HEK293 (cell line): ENCODE measurements around the gene PRKCE.
A peak's percentile ranks its signal among the peaks of the same experiment; 100 is the strongest.

ENCODE experiments used
- GLI4 ChIP-seq: fragments of 450-650 bp; formaldehyde crosslinking; IDR thresholded peaks from 2 replicates; pipeline ENCODE4 v1.5.1; 2016; ENCODE audit warnings: missing biosample characterization, missing genetic modification characterization
- KLF9 ChIP-seq: fragments of 450-650 bp; formaldehyde crosslinking; IDR thresholded peaks from 2 replicates; pipeline ENCODE4 v1.5.1; 2016; ENCODE audit warnings: missing biosample characterization, missing genetic modification characterization, low read depth
- OVOL3 ChIP-seq: fragments of 450-650 bp; formaldehyde crosslinking; IDR thresholded peaks from 2 replicates; pipeline ENCODE4 v1.5.1; 2016; ENCODE audit warnings: missing biosample characterization, missing genetic modification characterization
- REPIN1 ChIP-seq: fragments of 450-650 bp; formaldehyde crosslinking; IDR thresholded peaks from 2 replicates; pipeline ENCODE4 v1.5.1; 2017; ENCODE audit warnings: missing biosample characterization, missing genetic modification characterization, low read depth
- ZBTB8A ChIP-seq: fragments of 450-650 bp; formaldehyde crosslinking; IDR thresholded peaks from 2 replicates; pipeline ENCODE4 v1.5.1; 2016; ENCODE audit warnings: missing biosample characterization, missing genetic modification characterization
- ZFP3 ChIP-seq: fragments of 450-650 bp; formaldehyde crosslinking; IDR thresholded peaks from 2 replicates; pipeline ENCODE4 v1.5.1; 2016; ENCODE audit warnings: low read depth, missing biosample characterization, missing genetic modification characterization
- ZIC2 ChIP-seq: fragments of 450-650 bp; formaldehyde crosslinking; IDR thresholded peaks from 2 replicates; pipeline ENCODE4 v1.5.1; 2016; ENCODE audit warnings: missing biosample characterization, missing genetic modification characterization
- ZNF112 ChIP-seq: fragments of 450-650 bp; formaldehyde crosslinking; IDR thresholded peaks from 2 replicates; pipeline ENCODE4 v1.5.0; 2017; ENCODE audit warnings: missing biosample characterization, missing genetic modification characterization
- ZNF121 ChIP-seq: fragments of 450-650 bp; formaldehyde crosslinking; IDR thresholded peaks from 2 replicates; pipeline ENCODE4 v1.5.1; 2016; ENCODE audit warnings: missing biosample characterization, missing genetic modification characterization
- ZNF175 ChIP-seq: fragments of 450-650 bp; formaldehyde crosslinking; IDR thresholded peaks from 2 replicates; pipeline ENCODE4 v1.5.1; 2016; ENCODE audit warnings: missing biosample characterization, missing genetic modification characterization
- ZNF23 ChIP-seq: fragments of 450-650 bp; formaldehyde crosslinking; IDR thresholded peaks from 2 replicates; pipeline ENCODE4 v1.5.1; 2016; ENCODE audit warnings: missing biosample characterization, missing genetic modification characterization, borderline replicate concordance
- ZNF292 ChIP-seq: fragments of 450-650 bp; formaldehyde crosslinking; IDR thresholded peaks from 2 replicates; pipeline ENCODE4 v1.5.1; 2016; ENCODE audit warnings: low read depth, missing biosample characterization, missing genetic modification characterization, borderline replicate concordance
- ZNF354C ChIP-seq: fragments of 450-650 bp; formaldehyde crosslinking; IDR thresholded peaks from 2 replicates; pipeline ENCODE4 v1.5.1; 2016; ENCODE audit warnings: missing biosample characterization, missing genetic modification characterization, low read depth, borderline replicate concordance
- ZNF561 ChIP-seq: fragments of 450-650 bp; IDR thresholded peaks from 2 replicates; pipeline ENCODE4 v1.5.1; 2018; ENCODE audit warnings: missing biosample characterization, missing genetic modification characterization, borderline replicate concordance
- ZNF600 ChIP-seq: fragments of 450-650 bp; formaldehyde crosslinking; IDR thresholded peaks from 2 replicates; pipeline ENCODE4 v1.5.1; 2016; ENCODE audit warnings: missing biosample characterization, missing genetic modification characterization
- ZNF629 ChIP-seq: fragments of 450-650 bp; formaldehyde crosslinking; IDR thresholded peaks from 2 replicates; pipeline ENCODE4 v1.5.1; 2017; ENCODE audit warnings: missing biosample characterization, missing genetic modification characterization
- ZNF677 ChIP-seq: fragments of 450-650 bp; IDR thresholded peaks from 2 replicates; pipeline ENCODE4 v1.5.0; 2018; ENCODE audit warnings: missing biosample characterization, mild to moderate bottlenecking, missing genetic modification characterization, moderate library complexity
- ZNF792 ChIP-seq: fragments of 450-650 bp; formaldehyde crosslinking; IDR thresholded peaks from 2 replicates; pipeline ENCODE4 v1.5.1; 2016; ENCODE audit warnings: missing biosample characterization, missing genetic modification characterization
- ZSCAN30 ChIP-seq: fragments of 450-650 bp; IDR thresholded peaks from 2 replicates; pipeline ENCODE4 v1.5.1; 2018; ENCODE audit warnings: missing biosample characterization, mild to moderate bottlenecking, missing genetic modification characterization, moderate library complexity
- TF ChIP-seq, protein P1 (sequence below): fragments of 450-650 bp; formaldehyde crosslinking; IDR thresholded peaks from 2 replicates; pipeline ENCODE4 v1.5.1; 2016; ENCODE audit warnings: missing biosample characterization, missing genetic modification characterization
- TF ChIP-seq, protein P2 (sequence below): fragments of 450-650 bp; formaldehyde crosslinking; IDR thresholded peaks from 2 replicates; pipeline ENCODE4 v1.5.1; 2016; ENCODE audit warnings: missing biosample characterization, missing genetic modification characterization, borderline replicate concordance
- TF ChIP-seq, protein P3 (sequence below): fragments of 450-650 bp; formaldehyde crosslinking; IDR thresholded peaks from 2 replicates; pipeline ENCODE4 v1.5.1; 2016; ENCODE audit warnings: missing biosample characterization, missing genetic modification characterization
- TF ChIP-seq, protein P4 (sequence below): fragments of 450-650 bp; formaldehyde crosslinking; IDR thresholded peaks from 2 replicates; pipeline ENCODE4 v1.5.1; 2016; ENCODE audit warnings: missing biosample characterization, missing genetic modification characterization
- TF ChIP-seq, protein P5 (sequence below): fragments of 450-650 bp; formaldehyde crosslinking; conservative IDR thresholded peaks from 2 replicates; pipeline ENCODE4 v1.5.1; 2016; ENCODE audit warnings: low read depth, missing biosample characterization, missing genetic modification characterization

PRKCE gene

GRCh38 chr2:45650851-45651414, 542 bp upstream of the PRKCE start (continued):
- TF ChIP-seq, protein P1, sequence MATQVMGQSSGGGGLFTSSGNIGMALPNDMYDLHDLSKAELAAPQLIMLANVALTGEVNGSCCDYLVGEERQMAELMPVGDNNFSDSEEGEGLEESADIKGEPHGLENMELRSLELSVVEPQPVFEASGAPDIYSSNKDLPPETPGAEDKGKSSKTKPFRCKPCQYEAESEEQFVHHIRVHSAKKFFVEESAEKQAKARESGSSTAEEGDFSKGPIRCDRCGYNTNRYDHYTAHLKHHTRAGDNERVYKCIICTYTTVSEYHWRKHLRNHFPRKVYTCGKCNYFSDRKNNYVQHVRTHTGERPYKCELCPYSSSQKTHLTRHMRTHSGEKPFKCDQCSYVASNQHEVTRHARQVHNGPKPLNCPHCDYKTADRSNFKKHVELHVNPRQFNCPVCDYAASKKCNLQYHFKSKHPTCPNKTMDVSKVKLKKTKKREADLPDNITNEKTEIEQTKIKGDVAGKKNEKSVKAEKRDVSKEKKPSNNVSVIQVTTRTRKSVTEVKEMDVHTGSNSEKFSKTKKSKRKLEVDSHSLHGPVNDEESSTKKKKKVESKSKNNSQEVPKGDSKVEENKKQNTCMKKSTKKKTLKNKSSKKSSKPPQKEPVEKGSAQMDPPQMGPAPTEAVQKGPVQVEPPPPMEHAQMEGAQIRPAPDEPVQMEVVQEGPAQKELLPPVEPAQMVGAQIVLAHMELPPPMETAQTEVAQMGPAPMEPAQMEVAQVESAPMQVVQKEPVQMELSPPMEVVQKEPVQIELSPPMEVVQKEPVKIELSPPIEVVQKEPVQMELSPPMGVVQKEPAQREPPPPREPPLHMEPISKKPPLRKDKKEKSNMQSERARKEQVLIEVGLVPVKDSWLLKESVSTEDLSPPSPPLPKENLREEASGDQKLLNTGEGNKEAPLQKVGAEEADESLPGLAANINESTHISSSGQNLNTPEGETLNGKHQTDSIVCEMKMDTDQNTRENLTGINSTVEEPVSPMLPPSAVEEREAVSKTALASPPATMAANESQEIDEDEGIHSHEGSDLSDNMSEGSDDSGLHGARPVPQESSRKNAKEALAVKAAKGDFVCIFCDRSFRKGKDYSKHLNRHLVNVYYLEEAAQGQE (tag by site-specific recombination): peak; percentile 46; the same call in 1 of the 2 replicates
- TF ChIP-seq REPIN1 (tag by site-specific recombination) (no peak), ZBTB8A (tag by site-specific recombination) (peak; percentile 58), OVOL3 (tag by site-specific recombination) (no peak), ZNF600 (0 out of 2 replicates have a peak, but pooled peaks have one; percentile 35), ZNF792 (tag by site-specific recombination) (peak; percentile 66; the same call in 1 of the 2 replicates), ZNF354C (no peak), ZNF629 (tag by site-specific recombination) (peak; percentile 90), ZNF292 (tag by site-specific recombination) (no peak), ZNF677 (tag by site-specific recombination) (no peak), KLF9 (tag by site-specific recombination) (0 out of 2 replicates have a peak, but pooled peaks have one; percentile 55), ZNF23 (tag by site-specific recombination) (no peak), ZNF112 (no peak), ZFP3 (no peak), ZSCAN30 (tag by site-specific recombination) (peak; percentile 30; the same call in 1 of the 2 replicates), ZNF121 (tag by site-specific recombination) (no peak), ZIC2 (tag by site-specific recombination) (peak; percentile 85), ZNF175 (tag by site-specific recombination) (no peak), ZNF561 (tag by site-specific recombination) (peak; percentile 42; the same call in 1 of the 2 replicates), GLI4 (tag by site-specific recombination) (no peak)
- TF ChIP-seq, protein P2, sequence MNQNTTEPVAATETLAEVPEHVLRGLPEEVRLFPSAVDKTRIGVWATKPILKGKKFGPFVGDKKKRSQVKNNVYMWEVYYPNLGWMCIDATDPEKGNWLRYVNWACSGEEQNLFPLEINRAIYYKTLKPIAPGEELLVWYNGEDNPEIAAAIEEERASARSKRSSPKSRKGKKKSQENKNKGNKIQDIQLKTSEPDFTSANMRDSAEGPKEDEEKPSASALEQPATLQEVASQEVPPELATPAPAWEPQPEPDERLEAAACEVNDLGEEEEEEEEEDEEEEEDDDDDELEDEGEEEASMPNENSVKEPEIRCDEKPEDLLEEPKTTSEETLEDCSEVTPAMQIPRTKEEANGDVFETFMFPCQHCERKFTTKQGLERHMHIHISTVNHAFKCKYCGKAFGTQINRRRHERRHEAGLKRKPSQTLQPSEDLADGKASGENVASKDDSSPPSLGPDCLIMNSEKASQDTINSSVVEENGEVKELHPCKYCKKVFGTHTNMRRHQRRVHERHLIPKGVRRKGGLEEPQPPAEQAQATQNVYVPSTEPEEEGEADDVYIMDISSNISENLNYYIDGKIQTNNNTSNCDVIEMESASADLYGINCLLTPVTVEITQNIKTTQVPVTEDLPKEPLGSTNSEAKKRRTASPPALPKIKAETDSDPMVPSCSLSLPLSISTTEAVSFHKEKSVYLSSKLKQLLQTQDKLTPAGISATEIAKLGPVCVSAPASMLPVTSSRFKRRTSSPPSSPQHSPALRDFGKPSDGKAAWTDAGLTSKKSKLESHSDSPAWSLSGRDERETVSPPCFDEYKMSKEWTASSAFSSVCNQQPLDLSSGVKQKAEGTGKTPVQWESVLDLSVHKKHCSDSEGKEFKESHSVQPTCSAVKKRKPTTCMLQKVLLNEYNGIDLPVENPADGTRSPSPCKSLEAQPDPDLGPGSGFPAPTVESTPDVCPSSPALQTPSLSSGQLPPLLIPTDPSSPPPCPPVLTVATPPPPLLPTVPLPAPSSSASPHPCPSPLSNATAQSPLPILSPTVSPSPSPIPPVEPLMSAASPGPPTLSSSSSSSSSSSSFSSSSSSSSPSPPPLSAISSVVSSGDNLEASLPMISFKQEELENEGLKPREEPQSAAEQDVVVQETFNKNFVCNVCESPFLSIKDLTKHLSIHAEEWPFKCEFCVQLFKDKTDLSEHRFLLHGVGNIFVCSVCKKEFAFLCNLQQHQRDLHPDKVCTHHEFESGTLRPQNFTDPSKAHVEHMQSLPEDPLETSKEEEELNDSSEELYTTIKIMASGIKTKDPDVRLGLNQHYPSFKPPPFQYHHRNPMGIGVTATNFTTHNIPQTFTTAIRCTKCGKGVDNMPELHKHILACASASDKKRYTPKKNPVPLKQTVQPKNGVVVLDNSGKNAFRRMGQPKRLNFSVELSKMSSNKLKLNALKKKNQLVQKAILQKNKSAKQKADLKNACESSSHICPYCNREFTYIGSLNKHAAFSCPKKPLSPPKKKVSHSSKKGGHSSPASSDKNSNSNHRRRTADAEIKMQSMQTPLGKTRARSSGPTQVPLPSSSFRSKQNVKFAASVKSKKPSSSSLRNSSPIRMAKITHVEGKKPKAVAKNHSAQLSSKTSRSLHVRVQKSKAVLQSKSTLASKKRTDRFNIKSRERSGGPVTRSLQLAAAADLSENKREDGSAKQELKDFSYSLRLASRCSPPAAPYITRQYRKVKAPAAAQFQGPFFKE (tag by site-specific recombination): no peak
- TF ChIP-seq, protein P3, sequence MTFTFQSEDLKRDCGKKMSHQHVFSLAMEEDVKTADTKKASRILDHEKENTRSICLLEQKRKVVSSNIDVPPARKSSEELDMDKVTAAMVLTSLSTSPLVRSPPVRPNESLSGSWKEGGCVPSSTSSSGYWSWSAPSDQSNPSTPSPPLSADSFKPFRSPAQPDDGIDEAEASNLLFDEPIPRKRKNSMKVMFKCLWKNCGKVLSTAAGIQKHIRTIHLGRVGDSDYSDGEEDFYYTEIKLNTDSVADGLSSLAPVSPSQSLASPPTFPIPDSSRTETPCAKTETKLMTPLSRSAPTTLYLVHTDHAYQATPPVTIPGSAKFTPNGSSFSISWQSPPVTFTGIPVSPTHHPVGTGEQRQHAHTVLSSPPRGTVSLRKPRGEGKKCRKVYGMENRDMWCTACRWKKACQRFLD (tag by site-specific recombination): no peak
- TF ChIP-seq, protein P4, sequence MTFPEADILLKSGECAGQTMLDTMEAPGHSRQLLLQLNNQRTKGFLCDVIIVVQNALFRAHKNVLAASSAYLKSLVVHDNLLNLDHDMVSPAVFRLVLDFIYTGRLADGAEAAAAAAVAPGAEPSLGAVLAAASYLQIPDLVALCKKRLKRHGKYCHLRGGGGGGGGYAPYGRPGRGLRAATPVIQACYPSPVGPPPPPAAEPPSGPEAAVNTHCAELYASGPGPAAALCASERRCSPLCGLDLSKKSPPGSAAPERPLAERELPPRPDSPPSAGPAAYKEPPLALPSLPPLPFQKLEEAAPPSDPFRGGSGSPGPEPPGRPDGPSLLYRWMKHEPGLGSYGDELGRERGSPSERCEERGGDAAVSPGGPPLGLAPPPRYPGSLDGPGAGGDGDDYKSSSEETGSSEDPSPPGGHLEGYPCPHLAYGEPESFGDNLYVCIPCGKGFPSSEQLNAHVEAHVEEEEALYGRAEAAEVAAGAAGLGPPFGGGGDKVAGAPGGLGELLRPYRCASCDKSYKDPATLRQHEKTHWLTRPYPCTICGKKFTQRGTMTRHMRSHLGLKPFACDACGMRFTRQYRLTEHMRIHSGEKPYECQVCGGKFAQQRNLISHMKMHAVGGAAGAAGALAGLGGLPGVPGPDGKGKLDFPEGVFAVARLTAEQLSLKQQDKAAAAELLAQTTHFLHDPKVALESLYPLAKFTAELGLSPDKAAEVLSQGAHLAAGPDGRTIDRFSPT (tag by site-specific recombination): no peak
- TF ChIP-seq, protein P5, sequence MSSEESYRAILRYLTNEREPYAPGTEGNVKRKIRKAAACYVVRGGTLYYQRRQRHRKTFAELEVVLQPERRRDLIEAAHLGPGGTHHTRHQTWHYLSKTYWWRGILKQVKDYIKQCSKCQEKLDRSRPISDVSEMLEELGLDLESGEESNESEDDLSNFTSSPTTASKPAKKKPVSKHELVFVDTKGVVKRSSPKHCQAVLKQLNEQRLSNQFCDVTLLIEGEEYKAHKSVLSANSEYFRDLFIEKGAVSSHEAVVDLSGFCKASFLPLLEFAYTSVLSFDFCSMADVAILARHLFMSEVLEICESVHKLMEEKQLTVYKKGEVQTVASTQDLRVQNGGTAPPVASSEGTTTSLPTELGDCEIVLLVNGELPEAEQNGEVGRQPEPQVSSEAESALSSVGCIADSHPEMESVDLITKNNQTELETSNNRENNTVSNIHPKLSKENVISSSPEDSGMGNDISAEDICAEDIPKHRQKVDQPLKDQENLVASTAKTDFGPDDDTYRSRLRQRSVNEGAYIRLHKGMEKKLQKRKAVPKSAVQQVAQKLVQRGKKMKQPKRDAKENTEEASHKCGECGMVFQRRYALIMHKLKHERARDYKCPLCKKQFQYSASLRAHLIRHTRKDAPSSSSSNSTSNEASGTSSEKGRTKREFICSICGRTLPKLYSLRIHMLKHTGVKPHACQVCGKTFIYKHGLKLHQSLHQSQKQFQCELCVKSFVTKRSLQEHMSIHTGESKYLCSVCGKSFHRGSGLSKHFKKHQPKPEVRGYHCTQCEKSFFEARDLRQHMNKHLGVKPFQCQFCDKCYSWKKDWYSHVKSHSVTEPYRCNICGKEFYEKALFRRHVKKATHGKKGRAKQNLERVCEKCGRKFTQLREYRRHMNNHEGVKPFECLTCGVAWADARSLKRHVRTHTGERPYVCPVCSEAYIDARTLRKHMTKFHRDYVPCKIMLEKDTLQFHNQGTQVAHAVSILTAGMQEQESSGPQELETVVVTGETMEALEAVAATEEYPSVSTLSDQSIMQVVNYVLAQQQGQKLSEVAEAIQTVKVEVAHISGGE (tag by site-specific recombination): peak; percentile 59
